HepG2 (cell line): ENCODE data around the gene SNURF. TPM values are rescaled to one million over a fixed set of nuclear protein-coding genes. Genes with fewer than 3 reads are reported as not detected.

Experiments used
- CEBPG ChIP-seq: IDR thresholded peaks from 2 replicates; pipeline ENCODE4 v1.6.1; 2016
- FOXK1 ChIP-seq: sonication (generic); formaldehyde crosslinking; IDR thresholded peaks from 2 replicates; pipeline ENCODE4 v1.4.0; 2020; ENCODE audit warnings: low read depth, missing genetic modification reagents, borderline replicate concordance
- HDAC1 ChIP-seq: sonication (generic); formaldehyde crosslinking; IDR thresholded peaks from 2 replicates; pipeline ENCODE4 v1.5.1; 2020; ENCODE audit warnings: mild to moderate bottlenecking, missing genetic modification reagents
- JUNB ChIP-seq: sonication (generic); formaldehyde crosslinking; IDR thresholded peaks from 2 replicates; pipeline ENCODE4 v1.8.0; 2022; ENCODE audit warnings: missing genetic modification reagents, mild to moderate bottlenecking, borderline replicate concordance
- KDM5B ChIP-seq: sonication (generic); formaldehyde crosslinking; IDR thresholded peaks from 2 replicates; pipeline ENCODE4 v1.4.0; 2020; ENCODE audit warnings: missing genetic modification reagents, mild to moderate bottlenecking, borderline replicate concordance
- KMT2A ChIP-seq: sonication (generic); formaldehyde crosslinking; IDR thresholded peaks from 2 replicates; pipeline ENCODE4 v1.4.0; 2020; ENCODE audit warnings: missing genetic modification reagents
- MATR3 ChIP-seq: sonication (generic); formaldehyde crosslinking; IDR thresholded peaks from 2 replicates; pipeline ENCODE4 v1.4.0; 2020; ENCODE audit warnings: missing genetic modification reagents
- REXO4 ChIP-seq: sonication (generic); formaldehyde crosslinking; IDR thresholded peaks from 2 replicates; pipeline ENCODE4 v1.8.0; 2022; ENCODE audit warnings: missing genetic modification reagents, mild to moderate bottlenecking, borderline replicate concordance
- SP2 ChIP-seq: sonication (generic); formaldehyde crosslinking; IDR thresholded peaks from 2 replicates; pipeline ENCODE4 v1.5.1; 2020; ENCODE audit warnings: mild to moderate bottlenecking, missing genetic modification reagents
- SRSF1 ChIP-seq: fragments of 200-400 bp; formaldehyde crosslinking; optimal IDR thresholded peaks from 2 replicates; pipeline ENCODE3; 2017; ENCODE audit warnings: mild to moderate bottlenecking, low read depth, low read length, moderate library complexity
- ZIK1 ChIP-seq: sonication (generic); formaldehyde crosslinking; IDR thresholded peaks from 2 replicates; pipeline ENCODE4 v1.5.0; 2020; ENCODE audit warnings: mild to moderate bottlenecking, low read depth, missing genetic modification reagents, borderline replicate concordance
- ZMYM4 ChIP-seq: sonication (generic); formaldehyde crosslinking; IDR thresholded peaks from 2 replicates; pipeline ENCODE4 v1.8.1; 2023; ENCODE audit warnings: mild to moderate bottlenecking, missing genetic modification reagents
- ZNF292 ChIP-seq: sonication (generic); formaldehyde crosslinking; IDR thresholded peaks from 2 replicates; pipeline ENCODE4 v1.8.1; 2022; ENCODE audit warnings: mild to moderate bottlenecking, low read depth, missing genetic modification reagents, borderline replicate concordance
- ZNF562 ChIP-seq: sonication (generic); formaldehyde crosslinking; IDR thresholded peaks from 2 replicates; pipeline ENCODE4 v1.8.0; 2022; ENCODE audit warnings: missing genetic modification reagents, borderline replicate concordance
- ZNF672 ChIP-seq: sonication (generic); formaldehyde crosslinking; IDR thresholded peaks from 2 replicates; pipeline ENCODE4 v1.8.1; 2022; ENCODE audit warnings: missing genetic modification reagents
- ZNF772 ChIP-seq: sonication (generic); formaldehyde crosslinking; IDR thresholded peaks from 2 replicates; pipeline ENCODE4 v1.5.0; 2020; ENCODE audit warnings: mild to moderate bottlenecking, missing genetic modification reagents
- ZSCAN30 ChIP-seq: sonication (generic); formaldehyde crosslinking; IDR thresholded peaks from 2 replicates; pipeline ENCODE4 v1.5.0; 2020; ENCODE audit warnings: mild to moderate bottlenecking, missing genetic modification reagents
- polyA plus RNA-seq, 8 experiments: library from polyadenylated mRNA; depleted of rRNA in 3 of 8; stranded (reverse) in 7 of 8; unstranded in 1 of 8; fragments of >200 nt; fragmentation: Illumina TruSeq in 4 of 8; extraction: Trizol in 4 of 8; gene quantifications; 2 replicates each; pipeline versions ENCODE4 v1.2.1 to v1.2.3, GENCODE V29; 2011 to 2016; ENCODE audit warnings: low read depth in 4 of 8, missing spikeins in 1 of 8, mixed read lengths in 1 of 8; ENCODE audit not compliant: insufficient read depth in 1 of 8
- total RNA-seq, 5 experiments: library from RNA; depleted of rRNA; stranded (reverse); fragments of >200 nt; fragmentation: Illumina TruSeq; extraction: Trizol; gene quantifications; 2 replicates each; pipeline ENCODE4 v1.2.3, GENCODE V29; 2016; ENCODE audit warnings: low read depth in 1 of 5
- TF ChIP-seq, protein P1 (sequence below): sonication (generic); formaldehyde crosslinking; IDR thresholded peaks from 2 replicates; pipeline ENCODE4 v1.8.1; 2023; ENCODE audit warnings: mild to moderate bottlenecking, missing genetic modification reagents
- TF ChIP-seq, protein P2 (sequence below): IDR thresholded peaks from 2 replicates; pipeline ENCODE4 v1.6.1; 2016; ENCODE audit warnings: low read depth, borderline replicate concordance
- TF ChIP-seq, protein P3 (sequence below), 2 experiments: fragments of 450-650 bp in 1 of 2; sonication (generic) in 1 of 2; formaldehyde crosslinking in 1 of 2; IDR thresholded peaks; 2 replicates each; pipeline versions ENCODE4 v1.6.1 to v1.8.0; 2016 to 2022; ENCODE audit warnings: antibody characterized with exemption in 1 of 2, mild to moderate bottlenecking in 1 of 2, missing genetic modification reagents in 1 of 2

The SNURF gene
- total and polyA plus RNA-seq, 2 of the 13 experiments (the other 11 are each of a cell fraction or from before 2014, with no cell fraction given), result 2.1 to 7.6 TPM

DNA sequence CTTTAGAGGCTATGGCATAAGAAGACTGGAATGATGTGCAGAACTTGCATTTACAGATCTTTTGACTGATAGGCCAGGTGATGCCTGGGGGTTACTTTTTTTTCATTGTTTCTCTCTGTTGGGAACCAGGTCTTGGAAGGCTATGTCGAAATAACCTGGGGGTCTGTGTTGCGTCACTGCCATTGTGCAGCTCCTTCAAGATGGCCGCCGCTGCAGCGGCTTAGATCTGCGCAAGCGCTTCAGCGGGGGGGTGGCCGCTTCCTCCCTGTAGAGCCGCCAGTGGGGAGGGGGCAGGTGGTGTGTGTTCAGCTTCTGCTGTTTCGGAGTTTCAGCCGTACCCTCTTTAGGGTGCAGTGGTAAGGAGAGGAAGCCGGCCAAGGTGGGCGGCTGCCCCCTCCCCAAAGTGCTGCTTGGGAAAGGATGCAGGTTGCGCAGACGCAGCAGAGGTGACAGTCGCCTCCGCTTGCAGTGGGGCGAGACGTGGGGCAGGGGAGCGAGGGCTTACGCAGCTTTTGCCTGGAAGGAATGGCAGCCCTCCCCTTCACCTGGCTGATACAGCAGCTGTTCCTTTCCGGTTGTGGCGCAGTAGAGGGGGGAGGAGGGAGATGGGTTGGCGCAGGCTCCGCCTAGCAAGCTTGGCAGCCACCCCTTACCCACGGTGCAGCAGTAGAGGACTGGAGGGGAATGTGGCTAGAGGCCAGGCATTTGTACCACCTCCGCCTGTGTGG lies 1.5 kb downstream of the SNURF start (continued):
- TF ChIP-seq, protein P1, sequence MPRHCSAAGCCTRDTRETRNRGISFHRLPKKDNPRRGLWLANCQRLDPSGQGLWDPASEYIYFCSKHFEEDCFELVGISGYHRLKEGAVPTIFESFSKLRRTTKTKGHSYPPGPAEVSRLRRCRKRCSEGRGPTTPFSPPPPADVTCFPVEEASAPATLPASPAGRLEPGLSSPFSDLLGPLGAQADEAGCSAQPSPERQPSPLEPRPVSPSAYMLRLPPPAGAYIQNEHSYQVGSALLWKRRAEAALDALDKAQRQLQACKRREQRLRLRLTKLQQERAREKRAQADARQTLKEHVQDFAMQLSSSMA (CRISPR knock-in tag), result no peak; the same call in 1 of the 2 replicates
- TF ChIP-seq CEBPG (CRISPR knock-in tag), result peak; percentile 91
- peak; percentile 18; the same call in 1 of the 2 replicates for TF ChIP-seq FOXK1 (CRISPR knock-in tag)
- peak; percentile 61 for TF ChIP-seq SRSF1
- TF ChIP-seq ZNF562 (CRISPR knock-in tag), result no peak
- peak; percentile 50; the same call in 1 of the 2 replicates for TF ChIP-seq ZNF292 (CRISPR knock-in tag)
- TF ChIP-seq ZNF672, result no peak
- TF ChIP-seq REXO4 (CRISPR knock-in tag), result no peak
- TF ChIP-seq KMT2A (CRISPR knock-in tag), result peak; percentile 70; the same call in 1 of the 2 replicates
- no peak for TF ChIP-seq JUNB (CRISPR knock-in tag)
- TF ChIP-seq KDM5B (CRISPR knock-in tag), result peak; percentile 61; the same call in 1 of the 2 replicates
- TF ChIP-seq, protein P2, sequence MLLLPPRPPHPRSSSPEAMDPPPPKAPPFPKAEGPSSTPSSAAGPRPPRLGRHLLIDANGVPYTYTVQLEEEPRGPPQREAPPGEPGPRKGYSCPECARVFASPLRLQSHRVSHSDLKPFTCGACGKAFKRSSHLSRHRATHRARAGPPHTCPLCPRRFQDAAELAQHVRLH (CRISPR knock-in tag), result peak; percentile 34; the same call in 1 of the 2 replicates
- TF ChIP-seq HDAC1 (CRISPR knock-in tag), result peak; percentile 50
- TF ChIP-seq MATR3, result no peak
- TF ChIP-seq ZNF772 (CRISPR knock-in tag), result no peak
- TF ChIP-seq ZMYM4 (CRISPR knock-in tag), result peak; percentile 30
- no peak for TF ChIP-seq ZIK1
- no peak for TF ChIP-seq ZSCAN30 (CRISPR knock-in tag)
- TF ChIP-seq SP2, result no peak
- TF ChIP-seq, protein P3, sequence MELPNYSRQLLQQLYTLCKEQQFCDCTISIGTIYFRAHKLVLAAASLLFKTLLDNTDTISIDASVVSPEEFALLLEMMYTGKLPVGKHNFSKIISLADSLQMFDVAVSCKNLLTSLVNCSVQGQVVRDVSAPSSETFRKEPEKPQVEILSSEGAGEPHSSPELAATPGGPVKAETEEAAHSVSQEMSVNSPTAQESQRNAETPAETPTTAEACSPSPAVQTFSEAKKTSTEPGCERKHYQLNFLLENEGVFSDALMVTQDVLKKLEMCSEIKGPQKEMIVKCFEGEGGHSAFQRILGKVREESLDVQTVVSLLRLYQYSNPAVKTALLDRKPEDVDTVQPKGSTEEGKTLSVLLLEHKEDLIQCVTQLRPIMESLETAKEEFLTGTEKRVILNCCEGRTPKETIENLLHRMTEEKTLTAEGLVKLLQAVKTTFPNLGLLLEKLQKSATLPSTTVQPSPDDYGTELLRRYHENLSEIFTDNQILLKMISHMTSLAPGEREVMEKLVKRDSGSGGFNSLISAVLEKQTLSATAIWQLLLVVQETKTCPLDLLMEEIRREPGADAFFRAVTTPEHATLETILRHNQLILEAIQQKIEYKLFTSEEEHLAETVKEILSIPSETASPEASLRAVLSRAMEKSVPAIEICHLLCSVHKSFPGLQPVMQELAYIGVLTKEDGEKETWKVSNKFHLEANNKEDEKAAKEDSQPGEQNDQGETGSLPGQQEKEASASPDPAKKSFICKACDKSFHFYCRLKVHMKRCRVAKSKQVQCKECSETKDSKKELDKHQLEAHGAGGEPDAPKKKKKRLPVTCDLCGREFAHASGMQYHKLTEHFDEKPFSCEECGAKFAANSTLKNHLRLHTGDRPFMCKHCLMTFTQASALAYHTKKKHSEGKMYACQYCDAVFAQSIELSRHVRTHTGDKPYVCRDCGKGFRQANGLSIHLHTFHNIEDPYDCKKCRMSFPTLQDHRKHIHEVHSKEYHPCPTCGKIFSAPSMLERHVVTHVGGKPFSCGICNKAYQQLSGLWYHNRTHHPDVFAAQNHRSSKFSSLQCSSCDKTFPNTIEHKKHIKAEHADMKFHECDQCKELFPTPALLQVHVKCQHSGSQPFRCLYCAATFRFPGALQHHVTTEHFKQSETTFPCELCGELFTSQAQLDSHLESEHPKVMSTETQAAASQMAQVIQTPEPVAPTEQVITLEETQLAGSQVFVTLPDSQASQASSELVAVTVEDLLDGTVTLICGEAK (IDR thresholded peaks at IDR 0.05), result no peak
- TF ChIP-seq, protein P3 (CRISPR knock-in tag; IDR thresholded peaks at IDR 0.05), result peak; percentile 55
